Measurements from ENCODE around the gene CLRN2. TPM values are rescaled to one million over a fixed set of nuclear protein-coding genes. Genes with fewer than 3 reads are reported as not detected.

CLRN2 gene
- total RNA-seq, 1 experiment from 2014 or later = not detected

DNA sequence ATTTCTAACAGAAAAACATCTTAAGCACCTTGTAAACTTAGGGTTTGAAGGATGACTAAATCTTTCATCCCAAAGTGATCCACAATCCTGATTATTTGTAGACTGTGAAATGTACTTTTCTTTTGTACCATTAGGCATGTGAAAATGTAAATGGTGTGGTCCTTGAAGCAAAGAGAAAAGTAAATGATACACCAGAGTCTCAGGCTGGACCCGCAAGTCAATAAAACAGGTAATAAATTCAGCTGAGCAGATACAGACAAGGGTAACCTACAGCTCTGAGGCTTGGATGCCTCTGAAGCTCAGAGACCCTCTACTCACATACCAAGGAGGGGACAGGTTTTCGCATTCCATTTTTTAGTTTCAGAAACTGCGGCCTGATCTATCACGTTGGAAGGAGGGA lies 59.2 kb downstream of the CLRN2 start:
- Histone ChIP-seq H3K9ac (ENCODE audit: low read length) (no peak overlapping the region), H3K9me3 (ENCODE audit: control insufficient read depth in 1 of 2, insufficient read depth in 1 of 2, low read depth in 1 of 2, low read length in 2 of 2) (no peaks in the 10 kb centered on the region), H2AFZ (ENCODE audit: low read depth, low read length, poor library complexity, severe bottlenecking) (no peak overlapping the region), H3K27ac (ENCODE audit: low read depth, low read length) (no peak overlapping the region), H3K4me2 (ENCODE audit: low read length) (no peak overlapping the region), H3K27me3 (ENCODE audit: insufficient read depth, low read length) (no peaks in the 10 kb centered on the region), H3K4me3 (replicated peaks in 1 of 2; ENCODE audit: low read depth in 1 of 2, low read length in 2 of 2) (no peak overlapping the region), H3K9me2 (ENCODE audit: insufficient read depth) (no peaks in the 10 kb centered on the region), H3K36me3 (ENCODE audit: control insufficient read depth in 1 of 2, insufficient read depth in 2 of 2, low read length in 2 of 2) (no peaks in the 10 kb centered on the region), H3K79me2 (ENCODE audit: insufficient read depth, low read length) (peaks cover 13% of the 10 kb centered on the region; the same call in 1 of the 2 replicates), H3K4me1 (ENCODE audit: control insufficient read depth in 1 of 2, insufficient read depth in 2 of 2, low read length in 2 of 2) (peaks cover 6 to 18% of the 10 kb centered on the region in 2 experiments; a peak in 3 of 4 replicates), H4K20me1 (ENCODE audit: insufficient read depth) (no peaks in the 10 kb centered on the region)
- TF ChIP-seq ZNF274 (IDR thresholded peaks at IDR 0.05; ENCODE audit: low read depth, low read length) = no peak
- TF ChIP-seq, protein P1, sequence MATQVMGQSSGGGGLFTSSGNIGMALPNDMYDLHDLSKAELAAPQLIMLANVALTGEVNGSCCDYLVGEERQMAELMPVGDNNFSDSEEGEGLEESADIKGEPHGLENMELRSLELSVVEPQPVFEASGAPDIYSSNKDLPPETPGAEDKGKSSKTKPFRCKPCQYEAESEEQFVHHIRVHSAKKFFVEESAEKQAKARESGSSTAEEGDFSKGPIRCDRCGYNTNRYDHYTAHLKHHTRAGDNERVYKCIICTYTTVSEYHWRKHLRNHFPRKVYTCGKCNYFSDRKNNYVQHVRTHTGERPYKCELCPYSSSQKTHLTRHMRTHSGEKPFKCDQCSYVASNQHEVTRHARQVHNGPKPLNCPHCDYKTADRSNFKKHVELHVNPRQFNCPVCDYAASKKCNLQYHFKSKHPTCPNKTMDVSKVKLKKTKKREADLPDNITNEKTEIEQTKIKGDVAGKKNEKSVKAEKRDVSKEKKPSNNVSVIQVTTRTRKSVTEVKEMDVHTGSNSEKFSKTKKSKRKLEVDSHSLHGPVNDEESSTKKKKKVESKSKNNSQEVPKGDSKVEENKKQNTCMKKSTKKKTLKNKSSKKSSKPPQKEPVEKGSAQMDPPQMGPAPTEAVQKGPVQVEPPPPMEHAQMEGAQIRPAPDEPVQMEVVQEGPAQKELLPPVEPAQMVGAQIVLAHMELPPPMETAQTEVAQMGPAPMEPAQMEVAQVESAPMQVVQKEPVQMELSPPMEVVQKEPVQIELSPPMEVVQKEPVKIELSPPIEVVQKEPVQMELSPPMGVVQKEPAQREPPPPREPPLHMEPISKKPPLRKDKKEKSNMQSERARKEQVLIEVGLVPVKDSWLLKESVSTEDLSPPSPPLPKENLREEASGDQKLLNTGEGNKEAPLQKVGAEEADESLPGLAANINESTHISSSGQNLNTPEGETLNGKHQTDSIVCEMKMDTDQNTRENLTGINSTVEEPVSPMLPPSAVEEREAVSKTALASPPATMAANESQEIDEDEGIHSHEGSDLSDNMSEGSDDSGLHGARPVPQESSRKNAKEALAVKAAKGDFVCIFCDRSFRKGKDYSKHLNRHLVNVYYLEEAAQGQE (IDR thresholded peaks at IDR 0.05; ENCODE audit: low read depth) = no peak
- TF ChIP-seq FOSL1 (IDR thresholded peaks at IDR 0.05; ENCODE audit: low read depth) = no peak
- no peak for TF ChIP-seq EGR1 (IDR thresholded peaks at IDR 0.05; ENCODE audit: low read depth)
- no peak for TF ChIP-seq TCF7L2 (IDR thresholded peaks at IDR 0.05; ENCODE audit: borderline replicate concordance, extremely low read depth, insufficient read depth, insufficient read length)
- TF ChIP-seq YY1 (IDR thresholded peaks at IDR 0.05; ENCODE audit: extremely low read depth, insufficient replicate concordance, low read depth, low read length) = no peak
- TF ChIP-seq ELF1 (IDR thresholded peaks at IDR 0.05; ENCODE audit: borderline replicate concordance, low read depth) = no peak
- no peak for TF ChIP-seq SP1 (IDR thresholded peaks at IDR 0.05; ENCODE audit: low read depth)
- TF ChIP-seq, protein P2, sequence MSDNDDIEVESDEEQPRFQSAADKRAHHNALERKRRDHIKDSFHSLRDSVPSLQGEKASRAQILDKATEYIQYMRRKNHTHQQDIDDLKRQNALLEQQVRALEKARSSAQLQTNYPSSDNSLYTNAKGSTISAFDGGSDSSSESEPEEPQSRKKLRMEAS (IDR thresholded peaks at IDR 0.05) = no peak
- TF ChIP-seq SRF (IDR thresholded peaks at IDR 0.05; ENCODE audit: low read depth) = no peak
- TF ChIP-seq EZH2phosphoT487 (IDR thresholded peaks at IDR 0.05; ENCODE audit: borderline replicate concordance) = no peak
- no peak for TF ChIP-seq ZFX (IDR thresholded peaks at IDR 0.05)
- no peak for TF ChIP-seq CBX3 (IDR thresholded peaks at IDR 0.05; ENCODE audit: low read depth)
- TF ChIP-seq, protein P3, sequence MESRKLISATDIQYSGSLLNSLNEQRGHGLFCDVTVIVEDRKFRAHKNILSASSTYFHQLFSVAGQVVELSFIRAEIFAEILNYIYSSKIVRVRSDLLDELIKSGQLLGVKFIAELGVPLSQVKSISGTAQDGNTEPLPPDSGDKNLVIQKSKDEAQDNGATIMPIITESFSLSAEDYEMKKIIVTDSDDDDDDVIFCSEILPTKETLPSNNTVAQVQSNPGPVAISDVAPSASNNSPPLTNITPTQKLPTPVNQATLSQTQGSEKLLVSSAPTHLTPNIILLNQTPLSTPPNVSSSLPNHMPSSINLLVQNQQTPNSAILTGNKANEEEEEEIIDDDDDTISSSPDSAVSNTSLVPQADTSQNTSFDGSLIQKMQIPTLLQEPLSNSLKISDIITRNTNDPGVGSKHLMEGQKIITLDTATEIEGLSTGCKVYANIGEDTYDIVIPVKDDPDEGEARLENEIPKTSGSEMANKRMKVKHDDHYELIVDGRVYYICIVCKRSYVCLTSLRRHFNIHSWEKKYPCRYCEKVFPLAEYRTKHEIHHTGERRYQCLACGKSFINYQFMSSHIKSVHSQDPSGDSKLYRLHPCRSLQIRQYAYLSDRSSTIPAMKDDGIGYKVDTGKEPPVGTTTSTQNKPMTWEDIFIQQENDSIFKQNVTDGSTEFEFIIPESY (IDR thresholded peaks at IDR 0.05; ENCODE audit: extremely low read depth, insufficient replicate concordance, low read length) = no peak
- no peak for TF ChIP-seq CEBPB (IDR thresholded peaks at IDR 0.05; ENCODE audit: low read depth)
- TF ChIP-seq, protein P4, sequence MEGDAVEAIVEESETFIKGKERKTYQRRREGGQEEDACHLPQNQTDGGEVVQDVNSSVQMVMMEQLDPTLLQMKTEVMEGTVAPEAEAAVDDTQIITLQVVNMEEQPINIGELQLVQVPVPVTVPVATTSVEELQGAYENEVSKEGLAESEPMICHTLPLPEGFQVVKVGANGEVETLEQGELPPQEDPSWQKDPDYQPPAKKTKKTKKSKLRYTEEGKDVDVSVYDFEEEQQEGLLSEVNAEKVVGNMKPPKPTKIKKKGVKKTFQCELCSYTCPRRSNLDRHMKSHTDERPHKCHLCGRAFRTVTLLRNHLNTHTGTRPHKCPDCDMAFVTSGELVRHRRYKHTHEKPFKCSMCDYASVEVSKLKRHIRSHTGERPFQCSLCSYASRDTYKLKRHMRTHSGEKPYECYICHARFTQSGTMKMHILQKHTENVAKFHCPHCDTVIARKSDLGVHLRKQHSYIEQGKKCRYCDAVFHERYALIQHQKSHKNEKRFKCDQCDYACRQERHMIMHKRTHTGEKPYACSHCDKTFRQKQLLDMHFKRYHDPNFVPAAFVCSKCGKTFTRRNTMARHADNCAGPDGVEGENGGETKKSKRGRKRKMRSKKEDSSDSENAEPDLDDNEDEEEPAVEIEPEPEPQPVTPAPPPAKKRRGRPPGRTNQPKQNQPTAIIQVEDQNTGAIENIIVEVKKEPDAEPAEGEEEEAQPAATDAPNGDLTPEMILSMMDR (IDR thresholded peaks at IDR 0.05 in 2 of 3, conservative IDR thresholded peaks at IDR 0.05 in 1 of 3; ENCODE audit: borderline replicate concordance in 1 of 3, insufficient read depth in 1 of 3, low read depth in 2 of 3, low read length in 2 of 3) = no peak
- no peak for TF ChIP-seq SIN3A (IDR thresholded peaks at IDR 0.05; ENCODE audit: low read depth)
- BruUV-seq (replicated peaks) = no TSS peak
- RAD21 ChIA-PET (ENCODE audit: low non-redundant PET in 1 of 2, low total read pairs in 2 of 2, uncharacterized antibody in 2 of 2, unreplicated experiment in 2 of 2) = no interaction called here
- intact Hi-C loops (cut with micrococcal nuclease) = no loop called here
- POLR2A ChIA-PET = no interaction called here
- CTCF ChIA-PET = no interaction called here
- DNase-seq (ENCODE audit: low read depth, low spot score) (no peak), ATAC-seq (no peak)

Measured in HCT116 (cell line).